Upper lobe of left lung (tissue), 6 donors: ENCODE measurements around the gene VASH2. TPM values are rescaled to one million over a fixed set of nuclear protein-coding genes. Genes with fewer than 3 reads are reported as not detected.
"Not testable (repeated sequence)": the region's sequence is repeated elsewhere in the genome, so short reads cannot be mapped to it uniquely, and the experiment has no call there.

Experiments
- ATAC-seq, 2 donors: fragments of 200-7000 bp; cut with Tn5 transposase; one replicate each; pipeline ENCODE4 v1.9.1; 2022; ENCODE audit warnings: mild to moderate bottlenecking in 2 of 2, moderate library complexity in 2 of 2; ENCODE audit not compliant: low FRiP score in 2 of 2
- DNase-seq, 2 donors: peaks; one replicate each; pipeline ENCODE4 v3.0.0-alpha.2; 2019 to 2020
- H3K27ac ChIP-seq, 4 donors: fragments of 200-600 bp; sonication (generic); one replicate each; pipeline ENCODE4 v1.5.1; 2016 to 2019
- H3K27me3 ChIP-seq, 4 donors: fragments of 200-600 bp; sonication (generic); one replicate each; pipeline ENCODE4 v1.5.1; 2017 to 2019
- H3K36me3 ChIP-seq, 4 donors: fragments of 200-600 bp; sonication (generic); one replicate each; pipeline ENCODE4 v1.5.1; 2016 to 2019
- H3K4me1 ChIP-seq, 4 donors: fragments of 200-600 bp; sonication (generic); one replicate each; pipeline ENCODE4 v1.5.1; 2018 to 2019
- H3K4me3 ChIP-seq, 4 donors: fragments of 200-600 bp; sonication (generic); one replicate each; pipeline ENCODE4 v1.5.1; 2017 to 2019; ENCODE audit warnings: mild to moderate bottlenecking in 2 of 4, moderate library complexity in 1 of 4
- H3K9me3 ChIP-seq, 4 donors: fragments of 200-600 bp; sonication (generic); one replicate each; pipeline ENCODE4 v1.5.1; 2018 to 2019
- EP300 ChIP-seq, 4 donors: sonication (generic); formaldehyde crosslinking; IDR thresholded peaks; one replicate each; pipeline ENCODE4 v1.5.1; 2017; ENCODE audit warnings: antibody characterized with exemption in 4 of 4, control low read depth in 2 of 4
- POLR2A ChIP-seq, 4 donors: fragments of 450-650 bp; IDR thresholded peaks; one replicate each; pipeline ENCODE4 v1.5.1; 2016 to 2017; ENCODE audit warnings: antibody characterized with exemption in 4 of 4, mild to moderate bottlenecking in 2 of 4
- POLR2AphosphoS5 ChIP-seq, 2 donors: sonication (generic); formaldehyde crosslinking; IDR thresholded peaks; one replicate each; pipeline ENCODE4 v1.5.1; 2017; ENCODE audit warnings: antibody characterized with exemption in 2 of 2
- WGBS, 2 donors: methylation state at CpG; one replicate each; pipeline ENCODE4 v1.1.5; 2017 to 2018; 5-methylcytosine and 5-hydroxymethylcytosine counted together
- total RNA-seq, 6 donors: library from RNA; depleted of rRNA in 4 of 6; stranded (reverse); fragments of >200 nt in 4 of 6; gene quantifications; one replicate each; pipeline versions ENCODE4 v1.1.0 to v1.2.1, GENCODE V29; 2016 to 2021
- TF ChIP-seq, protein P1 (sequence below), 6 experiments: fragments of 450-650 bp in 4 of 6; fragments of 200-600 bp in 2 of 6; sonication (generic) in 2 of 6; IDR thresholded peaks; one replicate each; pipeline ENCODE4 v1.5.1; 2016 to 2019; ENCODE audit warnings: antibody characterized with exemption in 6 of 6
- donor health status: DM: no; HTN: no; CAD: no; lungs with moderate emphysema.
- donor health status: DM: no; HTN: yes; CAD: no; lungs with severe emphysema.

VASH2 gene
- total RNA-seq, 6 donors from 2014 or later: 0.30 to 3.1 (median 1.4) TPM

- WGBS, 2 donors: 95 to 98% methylated on average over 3 of the region's 3 CpGs
- no peak for ATAC-seq
- TF ChIP-seq, protein P1, sequence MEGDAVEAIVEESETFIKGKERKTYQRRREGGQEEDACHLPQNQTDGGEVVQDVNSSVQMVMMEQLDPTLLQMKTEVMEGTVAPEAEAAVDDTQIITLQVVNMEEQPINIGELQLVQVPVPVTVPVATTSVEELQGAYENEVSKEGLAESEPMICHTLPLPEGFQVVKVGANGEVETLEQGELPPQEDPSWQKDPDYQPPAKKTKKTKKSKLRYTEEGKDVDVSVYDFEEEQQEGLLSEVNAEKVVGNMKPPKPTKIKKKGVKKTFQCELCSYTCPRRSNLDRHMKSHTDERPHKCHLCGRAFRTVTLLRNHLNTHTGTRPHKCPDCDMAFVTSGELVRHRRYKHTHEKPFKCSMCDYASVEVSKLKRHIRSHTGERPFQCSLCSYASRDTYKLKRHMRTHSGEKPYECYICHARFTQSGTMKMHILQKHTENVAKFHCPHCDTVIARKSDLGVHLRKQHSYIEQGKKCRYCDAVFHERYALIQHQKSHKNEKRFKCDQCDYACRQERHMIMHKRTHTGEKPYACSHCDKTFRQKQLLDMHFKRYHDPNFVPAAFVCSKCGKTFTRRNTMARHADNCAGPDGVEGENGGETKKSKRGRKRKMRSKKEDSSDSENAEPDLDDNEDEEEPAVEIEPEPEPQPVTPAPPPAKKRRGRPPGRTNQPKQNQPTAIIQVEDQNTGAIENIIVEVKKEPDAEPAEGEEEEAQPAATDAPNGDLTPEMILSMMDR (IDR thresholded peaks at IDR 0.05): no peak
- no peak for TF ChIP-seq POLR2A (IDR thresholded peaks at IDR 0.05)
- TF ChIP-seq EP300 (IDR thresholded peaks at IDR 0.05): no peak
- no peak for TF ChIP-seq POLR2AphosphoS5 (IDR thresholded peaks at IDR 0.05)
- Histone ChIP-seq H3K4me1 (peaks cover 2 to 5% (median 4%) of the 10 kb centered on the region in 4 donors), H3K27me3 (no peaks in the 10 kb centered on the region), H3K9me3 (no peaks in the 10 kb centered on the region), H3K36me3 (no peaks in the 10 kb centered on the region), H3K4me3 (no peak overlapping the region), H3K27ac (no peak overlapping the region)
- no peak for DNase-seq
Measured at GRCh38 chr1:213020016-213020415, 69.7 kb downstream of the VASH2 start.

DNA sequence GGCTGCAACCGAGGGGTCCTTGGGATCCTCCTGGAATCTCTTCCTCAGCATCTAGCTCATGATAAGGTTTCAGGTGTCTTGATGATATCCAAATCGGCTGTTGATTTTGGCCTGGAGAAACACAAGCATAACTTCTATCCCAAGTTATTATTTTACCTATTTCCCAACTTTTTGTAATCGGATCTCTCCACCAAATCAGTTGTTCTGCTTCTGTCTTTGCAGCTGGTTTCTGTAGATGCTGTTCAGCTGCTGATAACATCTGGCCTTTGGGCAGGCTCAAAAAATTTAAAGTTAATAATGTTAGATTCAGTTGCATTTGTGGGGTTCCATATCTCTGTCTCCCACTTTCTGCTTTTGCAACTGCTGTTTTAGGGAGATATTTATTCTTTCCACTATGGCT, 76.7 kb downstream of the VASH2 start:
- not testable (repeated sequence) for ATAC-seq, H3K9me3 ChIP-seq, H3K4me3 ChIP-seq, DNase-seq, H3K36me3 ChIP-seq, H3K4me1 ChIP-seq, H3K27ac ChIP-seq, H3K27me3 ChIP-seq
- WGBS, 2 donors: 83 to 93% methylated on average over 3 of the region's 3 CpGs

- H3K36me3 ChIP-seq: no peaks in the 10 kb centered on the region
- no peak overlapping the region for H3K27ac ChIP-seq
- ATAC-seq (no peak), DNase-seq (no peak)
- H3K9me3 ChIP-seq: no peaks in the 10 kb centered on the region
- H3K4me3 ChIP-seq: no peak overlapping the region
- H3K27me3 ChIP-seq: no peaks in the 10 kb centered on the region
- no peaks in the 10 kb centered on the region for H3K4me1 ChIP-seq
- TF ChIP-seq POLR2A (IDR thresholded peaks at IDR 0.05) (no peak), POLR2AphosphoS5 (IDR thresholded peaks at IDR 0.05) (no peak), EP300 (IDR thresholded peaks at IDR 0.05) (no peak)
- TF ChIP-seq, protein P1 (IDR thresholded peaks at IDR 0.05): no peak
Measured at GRCh38 chr1:213032651-213033050, 82.3 kb downstream of the VASH2 start.

- Histone ChIP-seq H3K27me3 (no peaks in the 10 kb centered on the region), H3K27ac (no peak overlapping the region), H3K4me1 (no peaks in the 10 kb centered on the region), H3K4me3 (no peak overlapping the region), H3K9me3 (no peaks in the 10 kb centered on the region), H3K36me3 (no peaks in the 10 kb centered on the region)
- WGBS, 2 donors: 85 to 100% methylated on average over 1 of the region's 1 CpG
- ATAC-seq (no peak), DNase-seq (no peak)
- no peak for TF ChIP-seq POLR2AphosphoS5 (IDR thresholded peaks at IDR 0.05)
- no peak for TF ChIP-seq EP300 (IDR thresholded peaks at IDR 0.05)
- TF ChIP-seq, protein P1 (IDR thresholded peaks at IDR 0.05): no peak
- no peak for TF ChIP-seq POLR2A (IDR thresholded peaks at IDR 0.05)
Measured at GRCh38 chr1:213034713-213035112, 84.4 kb downstream of the VASH2 start.

DNA sequence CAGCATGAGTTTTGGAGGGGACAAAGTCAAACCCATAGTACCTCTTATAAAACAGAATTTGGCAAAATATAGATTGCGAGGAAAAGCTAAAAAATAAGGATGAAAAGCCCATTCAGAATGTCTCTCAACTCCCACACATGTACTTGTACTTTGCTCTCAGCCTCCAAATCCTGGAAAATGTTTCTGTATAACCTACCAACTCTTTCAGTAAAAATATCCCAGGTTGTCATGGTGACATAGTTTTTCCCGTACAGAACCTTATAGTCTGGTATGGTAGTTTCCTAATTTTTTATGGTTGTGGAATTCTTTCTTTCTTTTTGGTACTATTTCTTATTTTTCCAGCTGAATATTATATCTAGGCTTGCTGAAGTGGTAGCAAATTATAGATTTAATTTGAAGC, 85.2 kb downstream of the VASH2 start:
- ATAC-seq (no peak), DNase-seq (no peak)
- Histone ChIP-seq H3K27ac (no peak overlapping the region), H3K27me3 (no peaks in the 10 kb centered on the region), H3K36me3 (no peaks in the 10 kb centered on the region), H3K4me1 (no peaks in the 10 kb centered on the region), H3K9me3 (no peaks in the 10 kb centered on the region), H3K4me3 (no peak overlapping the region)
- 82 to 84% methylated on average over 2 of the region's 2 CpGs for WGBS, 2 donors
- no peak for TF ChIP-seq EP300 (IDR thresholded peaks at IDR 0.05)
- TF ChIP-seq, protein P1 (IDR thresholded peaks at IDR 0.05): no peak

Other genes with a start within 250 kb of the VASH2 start
- 10 to 100 TPM; 26.5 to 44.5 (median 34.1) TPM for gene NSL1, start 158.8 kb upstream of the VASH2 start, total RNA-seq
- gene TATDN3, start 158.6 kb upstream of the VASH2 start, total RNA-seq: 10 to 100 TPM in 5 of 6 donors, 1 to 10 TPM in 1; 7.5 to 14.9 (median 11.7) TPM
- gene SPATA45, start 102.9 kb upstream of the VASH2 start, total RNA-seq: 1 to 10 TPM in 1 of 6 donors, not detected in 5; 2.7 TPM
- gene FLVCR1, start 92.3 kb upstream of the VASH2 start, total RNA-seq: 1 to 10 TPM; 5.2 to 9.4 (median 8.3) TPM
- 10 to 100 TPM; 29.4 to 68.7 (median 35.6) TPM for gene ANGEL2, start 65.3 kb downstream of the VASH2 start, total RNA-seq
- 10 to 100 TPM in 5 of 6 donors, 1 to 10 TPM in 1; 8.3 to 31.4 (median 15.1) TPM for gene RPS6KC1, start 100.7 kb downstream of the VASH2 start, total RNA-seq